Stimulated activated CD4-positive, alpha-beta T cell treated with anti-CD3 and anti-CD28 coated beads, Interleukin-12 subunit alpha, Interleukin-12 subunit beta, amount 100 ng/mL, for 48 hours (primary cell): ENCODE results near the gene ZNF382.
"Not testable (repeated sequence)": the region's sequence is repeated elsewhere in the genome, so short reads cannot be mapped to it uniquely, and the experiment has no call there.

Experiments
- DNase-seq, 3 donors: peaks; one replicate each; pipeline ENCODE4 v3.0.0-alpha.2; 2020; ENCODE audit warnings: low read depth in 2 of 3, low spot score in 1 of 3

The ZNF382 gene

DNA sequence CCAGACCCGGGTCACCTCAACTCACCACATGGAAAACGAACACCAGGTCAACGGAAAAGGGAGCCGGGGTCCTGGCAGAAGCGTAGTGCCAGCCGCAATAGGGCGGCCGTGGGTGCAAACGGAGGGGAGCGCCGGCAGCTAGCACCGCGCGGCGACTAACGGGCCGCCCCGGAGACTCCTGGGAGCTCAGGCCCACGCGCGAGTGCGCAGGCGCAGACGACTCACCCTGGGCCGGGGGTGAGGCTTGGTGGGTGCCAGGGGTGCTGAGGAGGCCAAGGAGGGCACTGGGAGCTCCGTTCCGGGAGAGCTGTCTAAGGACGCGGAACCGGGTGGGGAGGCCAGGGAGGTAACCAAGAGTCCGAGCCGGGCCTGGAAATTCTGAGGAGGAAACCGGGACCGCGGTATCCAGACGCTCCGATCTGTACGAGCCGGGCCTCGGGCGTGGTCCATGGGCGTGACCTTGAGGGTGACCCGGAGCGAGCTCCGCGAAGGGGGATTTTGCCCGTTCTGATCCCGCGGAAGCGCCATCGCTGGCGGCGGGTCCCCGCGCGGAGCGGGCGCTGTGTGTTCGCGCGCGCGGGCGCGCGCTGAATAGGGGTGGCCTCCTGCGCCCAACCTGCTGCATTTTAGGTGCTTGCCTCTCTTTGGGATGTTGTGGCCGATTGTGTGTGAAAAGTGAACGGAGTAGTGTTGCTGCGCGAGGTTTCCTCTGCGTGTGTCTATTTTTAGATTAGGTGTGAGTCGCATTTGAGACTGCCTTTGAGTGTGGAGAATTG is at the start of gene ZNF382:
Gene ZNF382, plus strand, starts transcription at position 213 of the 776 bp plus-strand sequence. CDS start 4,602 bp downstream, outside the sequence.
- peak; percentile 74 to 86 (median 77) for DNase-seq

DNA sequence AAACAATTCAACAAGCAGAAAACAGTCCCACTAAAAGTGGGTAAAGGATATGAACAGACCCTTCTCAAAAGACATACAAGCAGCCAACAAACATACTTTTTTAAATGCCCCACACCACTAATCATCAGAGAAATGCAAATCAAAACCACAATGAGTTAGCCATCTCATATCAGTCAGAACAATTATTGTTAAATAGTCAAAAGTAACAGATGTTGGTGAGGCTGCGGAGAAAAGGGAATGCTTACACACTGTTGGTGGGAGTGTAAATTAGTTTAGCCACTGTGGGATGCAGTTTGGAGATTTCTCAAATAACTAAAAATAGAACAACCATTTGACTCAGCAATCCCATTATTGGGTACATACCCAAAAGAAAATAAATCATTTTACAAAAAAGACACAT is 40.7 kb upstream of the ZNF382 start:
- no peak for DNase-seq

DNA sequence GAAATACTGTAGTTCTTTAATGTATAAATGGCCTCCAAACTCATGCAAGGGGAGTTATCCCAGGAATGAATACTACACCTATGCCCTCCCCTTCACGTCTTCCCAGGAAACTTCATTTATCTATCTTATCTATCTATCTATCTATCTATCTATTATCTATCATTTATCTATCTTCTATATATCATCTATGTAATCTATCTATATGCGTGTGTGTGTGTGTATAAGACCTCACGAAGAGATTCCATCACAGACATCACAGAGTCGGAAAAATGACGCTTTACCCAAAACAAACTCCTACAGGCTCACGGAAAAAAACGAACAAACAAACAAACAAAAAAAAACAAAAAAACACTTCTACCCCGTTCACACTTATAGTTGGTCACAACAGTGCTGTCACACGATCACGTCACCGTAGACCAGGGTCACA is 32.5 kb upstream of the ZNF382 start:
- DNase-seq = no peak

DNA sequence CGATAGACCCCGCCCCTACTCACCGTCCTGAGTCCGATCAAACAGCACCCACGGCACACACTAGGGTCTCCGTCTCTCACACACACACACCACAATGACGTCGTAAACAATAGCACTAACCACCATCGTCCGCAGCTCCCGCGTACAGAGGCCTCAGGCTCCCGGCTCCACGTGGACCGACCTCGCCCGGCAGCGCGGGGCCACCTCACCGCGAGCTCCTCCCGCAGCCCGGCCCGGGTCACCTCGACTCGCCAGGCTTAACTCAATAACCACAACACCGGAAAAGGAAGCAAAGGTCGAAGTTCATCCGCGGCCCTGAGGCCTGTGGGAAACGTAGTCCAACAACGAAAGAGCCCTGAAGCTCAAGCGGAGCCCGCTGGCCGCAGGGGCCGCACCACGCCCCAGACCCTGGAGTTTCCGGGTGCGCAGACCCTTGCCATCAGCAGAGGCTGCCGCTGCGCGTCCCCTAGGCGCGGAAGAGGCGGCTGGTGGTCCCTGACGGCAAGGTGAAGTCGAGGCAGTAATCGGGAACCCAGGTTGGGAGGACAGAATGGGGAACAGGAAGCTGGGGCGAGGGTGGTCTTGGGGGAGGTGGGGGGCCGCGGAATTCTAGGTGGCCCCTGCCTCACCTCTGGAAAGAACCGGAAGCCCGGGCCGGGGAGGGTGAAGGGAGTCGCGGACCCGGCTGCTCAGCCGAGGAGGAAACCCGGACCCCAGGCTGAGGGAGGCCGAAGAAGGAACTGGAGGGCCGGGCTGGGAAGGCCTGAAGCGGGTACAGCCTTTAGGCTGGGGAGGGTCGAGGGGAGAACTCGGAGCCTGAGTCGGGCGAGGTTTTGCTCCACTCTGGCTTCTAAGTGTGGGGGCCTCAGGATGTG is 31.9 kb upstream of the ZNF382 start, which contains the start of gene ZNF529:
Gene ZNF529, minus strand, starts transcription at position 273 of the 875 bp plus-strand sequence. CDS start 946 bp downstream, outside the sequence.
- DNase-seq = peak; percentile 73 to 80 (median 74)

DNA sequence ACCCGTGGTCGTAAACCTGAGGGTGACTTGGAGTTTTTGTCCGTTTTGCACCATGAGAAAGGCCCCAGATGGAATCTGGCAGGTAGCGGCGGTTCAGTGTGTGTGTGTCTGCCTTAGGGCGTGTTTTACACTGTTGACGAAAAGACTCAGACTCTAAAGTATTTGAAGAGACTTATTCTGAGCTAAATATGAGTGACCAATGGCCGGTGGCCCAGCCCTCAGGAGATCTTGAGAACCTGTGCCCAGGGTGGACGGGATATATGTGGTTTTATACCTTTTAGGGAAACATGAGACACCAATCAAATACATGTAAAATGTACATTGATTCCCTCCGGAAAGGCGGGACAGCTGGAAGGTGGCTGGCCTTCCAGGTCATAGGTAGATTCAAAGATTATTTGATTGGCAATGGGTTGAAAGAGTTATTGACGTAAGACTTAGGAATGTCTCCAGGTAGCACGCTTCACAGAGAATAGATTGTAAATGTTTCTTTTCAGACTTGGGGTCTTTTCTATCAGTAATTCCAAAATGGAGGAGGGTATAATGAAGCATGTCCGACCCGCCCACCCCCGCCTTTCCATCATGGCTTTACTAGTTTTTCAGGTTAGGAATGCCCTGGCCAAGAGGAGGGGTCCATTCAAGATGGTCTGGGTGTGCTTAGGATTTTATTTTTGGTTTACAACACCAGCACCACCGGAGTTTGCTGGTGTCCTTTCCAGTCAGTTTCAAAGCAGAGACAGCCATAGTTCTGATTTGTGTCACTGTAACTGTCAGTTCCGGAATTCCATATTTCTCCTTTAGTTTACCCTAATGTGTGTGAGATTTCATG is 31.0 kb upstream of the ZNF382 start:
- no peak for DNase-seq

DNA sequence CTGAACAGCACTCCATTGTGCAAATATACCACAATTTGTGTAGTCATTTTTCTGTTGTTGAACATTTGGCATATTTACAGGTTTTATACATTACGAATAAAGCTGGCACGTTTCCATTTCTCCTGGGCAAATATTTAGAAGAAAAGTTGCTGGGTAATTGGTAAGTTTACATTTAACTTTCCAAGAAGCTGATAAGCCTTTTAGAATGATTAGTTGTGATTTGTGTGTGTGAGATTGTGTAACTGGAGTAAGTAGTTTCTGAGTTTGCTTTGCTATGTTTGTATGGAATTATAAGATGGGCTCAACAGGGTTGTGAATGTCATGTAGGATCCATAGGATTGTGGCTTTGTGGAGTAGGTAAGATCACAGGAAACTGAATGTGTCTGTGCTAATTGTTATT is 30.4 kb upstream of the ZNF382 start:
- no peak for DNase-seq

DNA sequence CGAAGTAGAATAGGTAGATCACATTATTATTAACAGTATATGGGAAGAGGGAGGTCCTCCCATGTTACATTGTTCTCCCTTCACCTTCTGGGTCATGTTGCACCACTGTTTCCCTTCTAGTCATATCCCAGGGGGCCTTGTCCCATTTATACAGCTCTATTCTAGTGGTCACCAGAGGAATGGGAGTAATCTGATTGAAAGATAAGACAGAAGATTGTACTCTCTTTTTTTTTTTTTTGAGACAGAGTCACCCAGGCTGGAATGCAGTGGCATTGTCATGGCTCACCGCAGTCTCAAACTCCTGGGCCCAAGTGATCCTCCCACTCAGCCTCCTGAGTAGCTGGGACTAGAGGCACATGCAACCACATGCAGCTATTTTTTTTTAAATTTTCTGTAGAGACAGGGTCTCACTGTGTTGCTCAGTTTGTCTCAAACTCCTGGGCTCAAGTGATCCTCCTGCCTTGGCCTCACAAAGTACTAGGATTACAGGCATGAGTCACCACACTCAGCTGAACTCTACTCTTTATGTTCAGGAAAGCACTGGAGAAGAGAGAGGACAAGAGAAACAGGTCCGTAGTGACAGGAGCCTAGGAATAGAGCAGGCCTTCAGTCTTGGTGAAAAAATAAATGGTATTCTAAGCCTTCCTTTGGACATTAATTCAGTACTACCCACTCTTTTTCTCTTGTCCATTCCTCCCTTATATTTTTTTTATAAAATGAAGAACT is 27.7 kb upstream of the ZNF382 start:
- DNase-seq = no peak

DNA sequence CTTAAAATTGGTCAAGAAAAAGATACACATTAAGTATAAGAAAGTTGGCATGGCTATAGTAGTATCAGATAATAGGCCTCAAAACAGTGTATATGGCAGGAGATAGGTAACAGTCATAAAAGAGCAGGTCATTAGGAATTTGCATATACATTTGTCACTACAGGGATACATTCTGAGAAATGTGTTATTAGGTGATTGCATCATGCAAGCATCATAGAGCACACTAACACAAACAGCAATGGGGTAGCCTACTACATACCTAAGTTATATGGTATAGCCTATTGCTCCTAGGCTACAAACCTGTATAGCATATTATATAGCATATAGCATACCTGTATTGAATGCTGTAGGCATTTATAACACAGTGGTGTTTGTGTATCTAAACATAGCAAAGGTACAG is 25.9 kb upstream of the ZNF382 start:
- DNase-seq = no peak

DNA sequence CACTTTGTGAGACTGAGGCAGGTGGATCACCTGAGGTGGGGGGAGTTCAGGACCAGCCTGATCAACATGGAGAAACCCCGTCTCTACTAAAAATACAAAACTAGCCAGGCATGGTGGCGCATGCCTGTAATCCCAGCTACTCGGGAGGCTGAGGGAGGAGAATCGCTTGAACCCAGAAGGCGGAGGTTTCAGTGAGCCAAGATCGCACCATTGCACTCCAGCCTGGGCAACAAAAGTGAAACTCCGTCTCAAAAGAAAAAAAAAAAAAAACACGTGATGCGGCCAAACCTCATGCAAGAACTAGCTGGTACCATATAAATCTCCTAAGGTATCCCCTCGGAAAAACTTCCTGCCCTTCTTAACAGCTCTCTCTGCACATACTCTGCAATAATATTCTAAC is 2.4 kb upstream of the ZNF382 start:
- not testable (repeated sequence) for DNase-seq

DNA sequence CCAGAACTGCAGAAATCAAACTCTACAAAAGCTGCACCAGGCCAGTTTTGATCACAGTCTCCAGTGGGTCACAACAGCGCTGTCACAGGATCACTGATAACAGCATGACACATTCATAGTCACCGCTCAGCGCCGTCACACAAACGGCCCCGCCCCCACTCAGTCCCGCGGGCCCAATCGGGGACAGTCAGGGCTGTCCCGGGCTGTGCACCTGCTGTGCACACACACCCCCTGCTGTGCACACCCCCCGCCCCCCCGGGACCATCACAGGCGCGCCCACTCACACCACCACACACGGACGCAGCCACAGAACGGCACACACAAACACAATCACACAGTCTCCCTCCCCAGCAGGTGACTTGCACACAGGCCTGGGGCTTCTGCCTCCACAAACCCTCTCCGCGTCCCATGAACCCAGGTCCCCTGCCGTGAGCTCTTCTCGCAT is 435 bp upstream of the ZNF382 start:
- DNase-seq = peak; percentile 78 to 83 (median 80)

DNA sequence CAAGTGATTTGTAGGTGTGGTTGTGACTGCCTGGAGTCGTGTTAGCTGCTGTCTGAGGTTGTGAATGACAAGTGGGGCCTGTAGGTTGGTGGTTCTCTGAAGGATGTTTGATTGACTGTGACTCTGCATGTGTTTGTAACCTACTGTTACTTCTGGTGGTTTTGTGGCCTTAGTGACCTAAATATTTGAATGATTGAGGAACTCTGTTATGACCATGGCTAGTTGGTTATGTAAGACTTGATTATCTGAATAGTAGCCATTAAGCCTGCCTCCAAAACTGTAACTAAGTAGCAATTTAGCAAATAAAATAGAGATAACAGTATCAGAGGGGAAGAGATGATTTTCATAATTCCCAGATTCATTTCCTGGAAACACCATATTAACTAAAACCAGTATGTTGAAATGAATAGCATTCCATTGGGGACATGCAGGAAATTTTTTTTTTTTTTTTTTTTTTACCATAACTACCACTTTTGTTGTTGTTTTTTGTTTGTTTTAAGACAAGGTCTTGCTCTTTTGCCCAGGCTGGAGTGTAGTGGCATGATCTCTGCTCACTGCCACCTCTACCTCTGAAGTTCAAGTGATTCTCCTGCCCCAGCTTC is 865 bp downstream of the ZNF382 start:
- no peak for DNase-seq

DNA sequence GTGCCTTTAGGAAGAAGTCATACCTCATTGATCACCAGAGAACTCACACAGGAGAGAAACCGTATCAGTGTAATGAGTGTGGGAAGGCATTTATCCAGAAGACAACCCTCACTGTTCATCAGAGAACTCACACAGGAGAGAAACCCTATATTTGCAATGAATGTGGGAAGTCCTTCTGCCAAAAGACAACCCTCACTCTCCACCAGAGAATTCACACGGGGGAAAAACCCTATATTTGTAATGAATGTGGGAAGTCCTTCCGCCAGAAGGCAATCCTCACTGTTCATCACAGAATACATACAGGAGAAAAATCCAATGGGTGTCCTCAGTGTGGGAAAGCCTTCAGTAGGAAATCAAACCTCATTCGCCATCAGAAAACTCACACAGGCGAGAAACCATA is 21.9 kb downstream of the ZNF382 start:
- no peak for DNase-seq

DNA sequence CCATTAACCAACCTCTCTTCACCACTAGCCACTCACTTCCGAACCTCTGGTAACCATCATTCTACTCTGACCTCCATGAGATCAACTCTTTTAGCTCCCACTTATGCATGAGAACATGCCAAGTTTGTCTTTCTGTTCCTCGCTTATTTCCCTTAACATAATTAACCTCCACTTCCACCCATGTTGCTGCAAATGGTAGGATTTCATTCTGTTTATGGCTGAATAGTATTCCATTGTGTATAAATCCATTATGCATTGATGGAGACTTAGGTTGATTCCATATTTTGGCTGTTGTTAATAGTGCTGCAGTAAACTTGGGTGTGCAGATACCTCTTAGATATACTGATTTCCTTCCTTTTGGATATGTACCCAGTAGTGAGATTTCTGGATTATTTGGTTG is 30.2 kb downstream of the ZNF382 start:
- no peak for DNase-seq

DNA sequence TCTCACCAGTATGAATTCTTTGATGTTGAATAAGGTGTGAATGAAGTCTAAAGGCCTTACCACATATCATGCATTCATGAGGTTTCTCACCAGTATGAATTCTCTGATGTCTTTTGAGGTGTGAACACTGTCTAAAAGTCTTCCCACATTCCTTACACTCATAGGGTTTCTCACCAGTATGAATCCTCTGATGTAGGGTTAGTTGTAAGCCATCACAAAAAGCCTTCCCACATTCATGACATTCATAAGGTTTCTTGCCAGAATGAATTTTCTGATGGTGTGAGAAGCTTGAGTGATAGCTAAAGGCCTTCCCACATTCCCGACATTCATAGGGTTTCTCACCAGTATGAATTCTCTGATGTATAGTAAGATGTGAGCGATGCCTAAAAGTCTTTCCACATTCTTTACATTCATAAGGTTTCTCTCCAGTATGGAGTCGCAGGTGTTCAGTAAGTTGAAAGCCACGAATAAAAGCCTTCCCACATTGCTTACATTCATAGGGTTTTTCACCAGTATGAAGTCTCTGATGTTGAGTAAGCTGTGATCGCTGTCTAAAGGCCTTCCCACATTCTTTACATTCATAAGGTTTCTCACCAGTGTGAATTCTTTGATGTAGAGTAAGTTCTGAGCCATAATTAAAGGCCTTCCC is 33.9 kb downstream of the ZNF382 start:
- no peak for DNase-seq

DNA sequence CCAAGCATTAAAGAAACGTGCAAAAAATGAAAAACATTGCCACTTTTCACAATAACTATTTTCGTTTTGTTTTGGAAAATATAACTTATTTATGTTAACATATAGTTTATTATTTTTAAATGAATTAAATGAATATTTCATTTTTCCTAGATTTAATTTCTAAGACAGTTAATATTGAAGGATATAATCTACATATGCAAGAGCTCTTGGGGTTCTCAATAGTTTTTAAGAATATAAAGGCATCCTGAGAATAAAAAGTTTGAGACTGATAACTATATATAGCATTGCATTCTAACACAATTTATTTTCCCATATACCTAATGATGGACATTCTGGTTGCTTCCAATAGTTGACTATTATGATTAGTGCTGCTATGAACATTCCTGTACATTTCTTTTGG is 41.6 kb downstream of the ZNF382 start:
- DNase-seq = no peak

DNA sequence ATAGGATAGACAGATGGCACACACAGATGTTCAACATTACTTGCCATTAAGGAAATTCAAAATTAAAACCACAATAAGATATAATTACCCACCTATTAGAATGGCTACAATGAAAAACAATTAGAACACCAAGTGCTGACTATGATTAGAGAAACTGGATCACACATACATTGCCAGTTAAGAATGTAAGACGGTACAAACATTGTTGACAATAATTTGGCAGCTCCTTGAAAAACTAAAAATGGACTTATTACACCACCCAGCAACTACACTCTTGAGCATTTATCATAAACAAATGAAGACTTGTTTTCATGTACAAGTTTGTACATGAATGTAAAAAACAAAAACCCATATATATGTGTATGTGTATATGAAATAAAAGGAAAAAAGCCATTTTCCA is 47.8 kb downstream of the ZNF382 start:
- DNase-seq = no peak

DNA sequence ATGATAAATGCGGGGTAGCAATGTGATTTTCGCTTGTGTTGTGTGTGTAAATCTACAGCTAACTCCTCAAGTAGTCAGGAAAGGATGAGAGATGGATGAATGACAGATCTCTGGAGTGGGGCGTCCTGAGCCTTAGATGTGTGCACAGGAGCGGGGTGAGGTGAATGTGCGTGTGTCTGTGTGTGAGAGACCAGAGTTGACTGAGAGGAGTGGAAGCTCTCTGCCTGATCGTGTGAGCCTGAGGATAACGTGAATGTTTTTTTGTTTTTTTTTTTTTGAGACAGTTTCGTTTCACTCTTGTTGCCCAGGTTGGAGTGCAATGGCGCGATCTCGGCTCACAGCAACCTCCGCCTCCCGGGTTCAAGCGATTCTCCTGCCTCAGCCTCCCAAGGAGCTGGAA is 60.7 kb downstream of the ZNF382 start:
- no peak for DNase-seq

DNA sequence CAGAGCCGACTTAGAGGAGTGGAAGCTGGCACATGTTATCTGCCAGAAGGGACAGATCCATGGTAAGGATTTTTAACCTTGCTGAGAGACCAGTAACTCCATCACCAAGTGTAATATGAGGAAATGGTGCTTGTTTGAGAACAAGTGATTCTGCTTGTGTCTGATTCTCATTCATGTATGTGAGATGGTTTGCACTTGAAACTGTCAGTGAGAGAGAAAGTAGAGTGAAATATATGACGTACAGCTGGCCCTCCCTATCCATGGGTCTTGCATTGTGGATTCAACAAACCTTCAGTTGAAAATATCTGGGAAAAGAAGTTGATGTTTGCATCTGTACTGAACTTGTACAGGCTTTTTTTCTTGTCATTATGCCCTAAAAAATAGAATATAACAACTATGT is 63.5 kb downstream of the ZNF382 start:
- DNase-seq = no peak

DNA sequence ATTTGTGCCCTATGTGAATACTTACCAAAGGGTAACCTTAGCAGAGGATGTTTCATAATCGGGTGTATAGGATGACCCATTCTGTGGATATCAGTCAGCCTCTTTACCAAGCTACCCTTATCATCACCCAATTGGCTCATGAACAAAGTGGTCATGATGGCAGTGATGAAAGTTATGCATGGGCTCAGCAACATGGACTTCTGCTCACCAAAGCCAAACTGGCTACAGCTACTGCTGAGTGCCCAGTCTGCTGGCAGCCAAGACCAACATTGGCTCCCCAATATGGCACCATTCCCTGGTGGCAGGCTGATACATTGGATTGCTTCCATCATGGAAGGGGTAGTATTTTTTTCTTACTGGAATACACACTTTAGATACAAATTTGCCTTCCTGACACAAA is 67.3 kb downstream of the ZNF382 start:
- DNase-seq = no peak

DNA sequence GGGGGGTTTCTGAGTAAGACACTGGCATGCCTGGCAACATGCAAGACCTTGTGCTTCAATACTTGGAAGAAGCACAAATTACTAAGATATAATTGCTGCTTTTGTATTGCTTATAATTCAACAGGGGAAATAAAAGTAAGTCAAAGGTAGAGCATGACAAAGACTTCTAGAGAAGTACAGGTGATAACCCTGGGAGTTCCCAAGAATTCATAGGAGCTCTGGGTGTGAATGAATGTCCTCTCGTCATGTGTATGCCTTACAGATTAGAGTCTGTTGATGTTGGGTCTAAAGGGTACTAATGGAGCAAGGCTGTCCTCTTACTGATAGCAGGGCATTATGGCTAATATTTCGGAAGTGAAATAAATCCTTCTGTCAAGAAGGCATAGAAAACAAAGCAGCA is 69.1 kb downstream of the ZNF382 start:
- no peak for DNase-seq
